Uterus (tissue), 4 donors: ENCODE data around the gene C16orf92. TPM values are rescaled to one million over a fixed set of nuclear protein-coding genes. Genes with fewer than 3 reads are reported as not detected.

Experiments
- DNase-seq, 2 donors: peaks; one replicate each; pipeline ENCODE4 v3.0.0-alpha.2; 2019 to 2020
- H3K27ac ChIP-seq, 2 donors: fragments of 200-600 bp; sonication (generic); 1 replicate in 1 of 2; 2 replicates in 1 of 2; pipeline ENCODE4 v1.5.1; 2016 to 2018
- H3K27me3 ChIP-seq, 2 donors: fragments of 200-600 bp; sonication (generic); one replicate each; pipeline ENCODE4 v1.5.1; 2018 to 2019; ENCODE audit warnings: control low read depth in 1 of 2
- H3K36me3 ChIP-seq, 2 donors: fragments of 200-600 bp; sonication (generic); one replicate each; pipeline ENCODE4 v1.5.1; 2019; ENCODE audit warnings: control low read depth in 1 of 2
- H3K4me1 ChIP-seq, 2 donors: fragments of 200-600 bp; sonication (generic); one replicate each; pipeline ENCODE4 v1.5.1; 2018 to 2019; ENCODE audit warnings: control low read depth in 1 of 2
- H3K4me3 ChIP-seq, 2 donors: fragments of 200-600 bp; sonication (generic); 1 replicate in 1 of 2; 2 replicates in 1 of 2; pipeline ENCODE4 v1.5.1; 2018 to 2019; ENCODE audit warnings: mild to moderate bottlenecking in 1 of 2
- H3K9me3 ChIP-seq, 2 donors: fragments of 200-600 bp; sonication (generic); one replicate each; pipeline ENCODE4 v1.5.1; 2019; ENCODE audit warnings: control low read depth in 1 of 2
- CTCF ChIP-seq, 4 experiments: fragments of 200-600 bp in 2 of 4; fragments of 450-650 bp in 2 of 4; sonication (generic) in 2 of 4; IDR thresholded peaks; one replicate each; pipeline ENCODE4 v1.5.1; 2016 to 2019; ENCODE audit warnings: antibody characterized with exemption in 4 of 4, mild to moderate bottlenecking in 2 of 4, moderate library complexity in 1 of 4
- POLR2A ChIP-seq, 2 donors: fragments of 450-650 bp; IDR thresholded peaks; one replicate each; pipeline ENCODE4 v1.6.1; 2016; ENCODE audit warnings: antibody characterized with exemption in 2 of 2, mild to moderate bottlenecking in 1 of 2, moderate library complexity in 1 of 2
- intact Hi-C: fragments of 100-400 bp; cut with DNase I; formaldehyde crosslinking; loops from one replicate; pipeline ENCODE4 v1.15.1; 2023; ENCODE audit warnings: low total_unique reads
- total RNA-seq, 4 donors: library from RNA; depleted of rRNA in 3 of 4; stranded (reverse); fragments of >200 nt in 3 of 4; gene quantifications; one replicate each; pipeline versions ENCODE4 v1.1.0 to v1.2.4, GENCODE V29; 2014 to 2023
- donor health status: DM: yes; HTN: yes; CAD: no.

C16orf92 gene
- total RNA-seq, 4 donors from 2014 or later = not detected

DNA sequence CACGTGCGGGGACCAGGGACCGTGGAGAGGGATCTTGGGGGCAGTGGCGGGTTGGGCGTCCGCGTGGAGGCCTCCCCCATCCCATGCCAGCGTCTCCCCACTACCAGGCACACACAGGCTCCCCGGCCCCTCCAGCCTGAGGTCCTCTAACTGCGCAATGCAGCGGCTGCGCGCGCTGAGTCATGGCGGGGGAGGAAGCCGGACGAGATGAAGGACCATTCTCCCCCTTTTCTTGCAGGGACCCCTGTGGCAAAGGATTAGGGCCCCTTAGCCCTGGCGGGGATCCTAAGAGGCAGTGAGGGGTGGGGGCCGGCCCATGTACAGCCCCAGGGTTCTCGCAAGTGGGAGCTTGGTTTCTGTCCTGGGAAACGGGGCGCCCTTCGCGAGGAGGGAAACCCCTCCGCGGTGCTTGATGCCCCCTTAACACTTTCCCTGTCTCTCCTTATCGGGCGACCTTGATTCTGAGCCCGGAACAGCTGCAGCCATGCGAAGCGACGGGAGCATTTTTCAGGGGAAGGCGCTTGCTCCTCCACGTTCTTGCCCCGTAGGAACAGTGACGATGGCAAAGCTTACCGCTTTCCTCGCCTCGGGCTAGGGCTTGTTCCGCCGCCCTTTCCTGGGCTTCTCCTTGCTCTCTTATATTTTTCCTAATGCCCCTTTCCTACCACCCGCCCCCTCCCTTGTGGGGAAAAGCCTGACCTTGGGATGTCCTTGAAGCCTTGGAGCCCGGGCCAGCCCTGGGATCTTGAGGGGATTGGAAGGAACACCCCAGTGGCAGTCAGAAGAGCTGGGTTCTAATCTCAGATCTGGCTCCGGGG, 43.2 kb downstream of the C16orf92 start:
- TF ChIP-seq POLR2A (IDR thresholded peaks at IDR 0.05) = no peak
- peak in 1 of 4 experiments; percentile 0 for TF ChIP-seq CTCF (IDR thresholded peaks at IDR 0.05)
- no peaks in the 10 kb centered on the region for H3K36me3 ChIP-seq
- intact Hi-C loops = no loop called here
- H3K4me1 ChIP-seq = peaks cover 15 to 42% of the 10 kb centered on the region in 2 donors
- H3K4me3 ChIP-seq = peak overlapping the region; percentile 81 to 100
- H3K27me3 ChIP-seq = no peaks in the 10 kb centered on the region
- no peaks in the 10 kb centered on the region for H3K9me3 ChIP-seq
- DNase-seq = peak in 1 of 2 donors; percentile 73
- H3K27ac ChIP-seq = peak overlapping the region; percentile 97 to 99

- H3K27me3 ChIP-seq = no peaks in the 10 kb centered on the region
- peaks cover 15 to 42% of the 10 kb centered on the region in 2 donors for H3K4me1 ChIP-seq
- no peaks in the 10 kb centered on the region for H3K9me3 ChIP-seq
- DNase-seq = peak in 1 of 2 donors; percentile 35
- intact Hi-C loops = no loop called here
- H3K4me3 ChIP-seq = peak overlapping the region; percentile 81 to 100
- H3K27ac ChIP-seq = peak overlapping the region; percentile 97 to 99
- no peaks in the 10 kb centered on the region for H3K36me3 ChIP-seq
- no peak for TF ChIP-seq CTCF (IDR thresholded peaks at IDR 0.05)
- no peak for TF ChIP-seq POLR2A (IDR thresholded peaks at IDR 0.05)
Measured at GRCh38 chr16:30066761-30067583, 44.0 kb downstream of the C16orf92 start.

DNA sequence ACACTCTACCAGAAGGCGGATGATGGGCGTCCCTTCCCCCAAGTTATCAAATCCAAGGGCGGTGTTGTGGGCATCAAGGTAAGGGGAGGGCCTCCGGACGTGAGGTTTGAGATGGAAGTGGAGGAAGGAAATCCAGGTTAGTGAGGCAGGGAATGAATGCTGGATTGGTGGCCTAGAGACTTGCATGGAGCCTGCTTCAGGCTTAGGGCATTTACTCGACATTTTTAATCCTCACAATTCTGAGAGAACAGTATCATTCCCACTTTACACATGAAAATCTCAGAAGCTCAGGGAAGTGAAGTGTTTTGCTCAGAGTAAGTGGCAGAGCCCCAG, 44.6 kb downstream of the C16orf92 start:
- H3K4me3 ChIP-seq = peak overlapping the region in 1 of 2 donors; percentile 81
- no peaks in the 10 kb centered on the region for H3K9me3 ChIP-seq
- H3K36me3 ChIP-seq = no peaks in the 10 kb centered on the region
- peak overlapping the region; percentile 97 to 99 for H3K27ac ChIP-seq
- TF ChIP-seq CTCF (IDR thresholded peaks at IDR 0.05) (no peak), POLR2A (IDR thresholded peaks at IDR 0.05) (no peak)
- DNase-seq = no peak
- intact Hi-C loops = no loop called here
- H3K27me3 ChIP-seq = no peaks in the 10 kb centered on the region
- peaks cover 15 to 42% of the 10 kb centered on the region in 2 donors for H3K4me1 ChIP-seq

GRCh38 chr16:30068333-30068732, 45.3 kb downstream of the C16orf92 start:
- Histone ChIP-seq H3K27me3 (no peaks in the 10 kb centered on the region), H3K4me3 (no peak overlapping the region), H3K36me3 (no peaks in the 10 kb centered on the region), H3K4me1 (peaks cover 13 to 37% of the 10 kb centered on the region in 2 donors), H3K27ac (peak overlapping the region; percentile 9 to 43), H3K9me3 (no peaks in the 10 kb centered on the region)
- DNase-seq = no peak
- TF ChIP-seq CTCF (IDR thresholded peaks at IDR 0.05) (no peak), POLR2A (IDR thresholded peaks at IDR 0.05) (no peak)
- intact Hi-C loops = no loop called here
